Gastrocnemius medialis (tissue), 4 donors: ENCODE data around the gene EVA1C. TPM values are rescaled to one million over a fixed set of nuclear protein-coding genes. Genes with fewer than 3 reads are reported as not detected.

Experiments
- ATAC-seq, 2 donors: fragments of 150-250 bp; one replicate each; pipeline ENCODE4 v1.9.1; 2016
- DNase-seq, 2 donors: peaks; one replicate each; pipeline ENCODE4 v3.0.0-alpha.2; 2019
- H3K27ac ChIP-seq, 4 donors: fragments of 200-600 bp; sonication (generic); 1 replicate in 1 of 4; 2 replicates in 3 of 4; pipeline ENCODE4 v1.5.1; 2016 to 2018; ENCODE audit warnings: mild to moderate bottlenecking in 2 of 4, moderate library complexity in 1 of 4
- H3K27me3 ChIP-seq, 3 donors: fragments of 200-600 bp; sonication (generic) in 2 of 3; 1 replicate in 1 of 3; 2 replicates in 2 of 3; pipeline versions ENCODE4 v1.5.1 to v1.6.0; 2016 to 2019; ENCODE audit warnings: mild to moderate bottlenecking in 1 of 3, moderate library complexity in 1 of 3
- H3K36me3 ChIP-seq, 2 donors: fragments of 200-600 bp; sonication (generic) in 1 of 2; one replicate each; pipeline ENCODE4 v1.5.1; 2017 to 2018
- H3K4me1 ChIP-seq, 2 donors: fragments of 200-600 bp; sonication (generic) in 1 of 2; one replicate each; pipeline ENCODE4 v1.5.1; 2016 to 2017; ENCODE audit warnings: mild to moderate bottlenecking in 2 of 2
- H3K4me3 ChIP-seq, 4 donors: fragments of 200-600 bp; sonication (generic) in 3 of 4; 1 replicate in 1 of 4; 2 replicates in 3 of 4; pipeline ENCODE4 v1.5.1; 2016 to 2019; ENCODE audit warnings: mild to moderate bottlenecking in 2 of 4
- H3K9me3 ChIP-seq, 3 donors: fragments of 200-600 bp; sonication (generic) in 2 of 3; 1 replicate in 1 of 3; 2 replicates in 2 of 3; pipeline ENCODE4 v1.5.1; 2016 to 2019
- POLR2A ChIP-seq, 2 donors: fragments of 450-650 bp; IDR thresholded peaks; one replicate each; pipeline ENCODE4 v1.6.1; 2017; ENCODE audit warnings: antibody characterized with exemption in 2 of 2, mild to moderate bottlenecking in 2 of 2, moderate library complexity in 2 of 2
- in situ Hi-C, 4 donors: fragments of 200-750 bp; cut with MboI; loops; one replicate each; pipeline versions ENCODE4 v1.15.0 to v1.8.0; 2017; ENCODE audit warnings: low sequenced_read_pairs in 4 of 4
- intact Hi-C: fragments of 100-400 bp; cut with DNase I; formaldehyde crosslinking; loops from one replicate; pipeline ENCODE4 v1.15.1; 2023; ENCODE audit warnings: low total_unique reads
- total RNA-seq, 4 donors: library from RNA; depleted of rRNA; stranded (reverse); fragments of >200 nt; gene quantifications; one replicate each; pipeline versions ENCODE4 v1.1.0 to v1.2.3, GENCODE V29; 2016
- TF ChIP-seq, protein P1 (sequence below), 5 experiments: fragments of 450-650 bp in 3 of 5; fragments of 200-600 bp in 2 of 5; sonication (generic) in 2 of 5; IDR thresholded peaks in 4 of 5; conservative IDR thresholded peaks in 1 of 5; 1 replicate in 4 of 5; 2 replicates in 1 of 5; pipeline ENCODE4 v1.5.1; 2016 to 2019; ENCODE audit warnings: antibody characterized with exemption in 5 of 5, mild to moderate bottlenecking in 3 of 5, moderate library complexity in 3 of 5

Gene EVA1C
- total RNA-seq, 4 donors from 2014 or later: 9.2 to 15.8 (median 12.1) TPM

- ATAC-seq: no peak
- H3K27ac ChIP-seq: no peak overlapping the region
- TF ChIP-seq, protein P1, sequence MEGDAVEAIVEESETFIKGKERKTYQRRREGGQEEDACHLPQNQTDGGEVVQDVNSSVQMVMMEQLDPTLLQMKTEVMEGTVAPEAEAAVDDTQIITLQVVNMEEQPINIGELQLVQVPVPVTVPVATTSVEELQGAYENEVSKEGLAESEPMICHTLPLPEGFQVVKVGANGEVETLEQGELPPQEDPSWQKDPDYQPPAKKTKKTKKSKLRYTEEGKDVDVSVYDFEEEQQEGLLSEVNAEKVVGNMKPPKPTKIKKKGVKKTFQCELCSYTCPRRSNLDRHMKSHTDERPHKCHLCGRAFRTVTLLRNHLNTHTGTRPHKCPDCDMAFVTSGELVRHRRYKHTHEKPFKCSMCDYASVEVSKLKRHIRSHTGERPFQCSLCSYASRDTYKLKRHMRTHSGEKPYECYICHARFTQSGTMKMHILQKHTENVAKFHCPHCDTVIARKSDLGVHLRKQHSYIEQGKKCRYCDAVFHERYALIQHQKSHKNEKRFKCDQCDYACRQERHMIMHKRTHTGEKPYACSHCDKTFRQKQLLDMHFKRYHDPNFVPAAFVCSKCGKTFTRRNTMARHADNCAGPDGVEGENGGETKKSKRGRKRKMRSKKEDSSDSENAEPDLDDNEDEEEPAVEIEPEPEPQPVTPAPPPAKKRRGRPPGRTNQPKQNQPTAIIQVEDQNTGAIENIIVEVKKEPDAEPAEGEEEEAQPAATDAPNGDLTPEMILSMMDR (IDR thresholded peaks at IDR 0.05 in 4 of 5, conservative IDR thresholded peaks at IDR 0.05 in 1 of 5): no peak
- no peak for TF ChIP-seq POLR2A (IDR thresholded peaks at IDR 0.05)
- H3K36me3 ChIP-seq: peaks cover 0 to 5% of the 10 kb centered on the region in 2 donors
- H3K27me3 ChIP-seq: no peaks in the 10 kb centered on the region
- no peaks in the 10 kb centered on the region for H3K4me1 ChIP-seq
- no peak for DNase-seq
- in situ Hi-C loops (no loop called here), intact Hi-C loops (no loop called here)
- H3K4me3 ChIP-seq: no peak overlapping the region
- H3K9me3 ChIP-seq: no peaks in the 10 kb centered on the region
Observed at GRCh38 chr21:32472890-32473765, 60.6 kb downstream of the EVA1C start.

- H3K27ac ChIP-seq: peak overlapping the region in 1 of 4 donors; percentile 34
- no peaks in the 10 kb centered on the region for H3K4me1 ChIP-seq
- TF ChIP-seq POLR2A (IDR thresholded peaks at IDR 0.05): no peak
- TF ChIP-seq, protein P1 (IDR thresholded peaks at IDR 0.05 in 4 of 5, conservative IDR thresholded peaks at IDR 0.05 in 1 of 5): no peak
- ATAC-seq (no peak), DNase-seq (no peak)
- intact Hi-C loops (no loop called here), in situ Hi-C loops (no loop called here)
- no peaks in the 10 kb centered on the region for H3K27me3 ChIP-seq
- peaks cover 0 to 5% of the 10 kb centered on the region in 2 donors for H3K36me3 ChIP-seq
- no peak overlapping the region for H3K4me3 ChIP-seq
- no peaks in the 10 kb centered on the region for H3K9me3 ChIP-seq
Observed at GRCh38 chr21:32474179-32475059, 61.9 kb downstream of the EVA1C start.

- Histone ChIP-seq H3K4me1 (no peaks in the 10 kb centered on the region), H3K27me3 (no peaks in the 10 kb centered on the region), H3K36me3 (peaks cover 0 to 5% of the 10 kb centered on the region in 2 donors), H3K4me3 (no peak overlapping the region), H3K27ac (peak overlapping the region in 1 of 4 donors; percentile 34), H3K9me3 (no peaks in the 10 kb centered on the region)
- in situ Hi-C loops: no loop called here
- intact Hi-C loops: no loop called here
- ATAC-seq (no peak), DNase-seq (no peak)
- no peak for TF ChIP-seq POLR2A (IDR thresholded peaks at IDR 0.05)
- TF ChIP-seq, protein P1 (IDR thresholded peaks at IDR 0.05 in 4 of 5, conservative IDR thresholded peaks at IDR 0.05 in 1 of 5): no peak
Observed at GRCh38 chr21:32475162-32475812, 62.8 kb downstream of the EVA1C start.

- Histone ChIP-seq H3K27me3 (no peaks in the 10 kb centered on the region), H3K9me3 (no peaks in the 10 kb centered on the region), H3K4me1 (no peaks in the 10 kb centered on the region), H3K36me3 (peaks cover 0 to 5% of the 10 kb centered on the region in 2 donors), H3K27ac (no peak overlapping the region), H3K4me3 (no peak overlapping the region)
- DNase-seq (no peak), ATAC-seq (no peak)
- intact Hi-C loops (no loop called here), in situ Hi-C loops (no loop called here)
- TF ChIP-seq, protein P1 (IDR thresholded peaks at IDR 0.05 in 4 of 5, conservative IDR thresholded peaks at IDR 0.05 in 1 of 5): no peak
- no peak for TF ChIP-seq POLR2A (IDR thresholded peaks at IDR 0.05)
Observed at GRCh38 chr21:32476661-32477423, 64.3 kb downstream of the EVA1C start.
